IgD-negative memory B cell (primary cell): ENCODE measurements around the gene CRADD. TPM values are rescaled to one million over a fixed set of nuclear protein-coding genes. Genes with fewer than 3 reads are reported as not detected.
"Not testable (repeated sequence)": the region's sequence is repeated elsewhere in the genome, so short reads cannot be mapped to it uniquely, and the experiment has no call there.

ENCODE experiments used
- H3K27ac Mint-ChIP-seq, 3 donors: one replicate each; pipeline ENCODE4 v1.8.0; 2020 to 2022; ENCODE audit warnings: mild to moderate bottlenecking in 3 of 3, mixed read lengths in 3 of 3, moderate library complexity in 1 of 3
- H3K27me3 Mint-ChIP-seq: one replicate; pipeline ENCODE4 v1.8.0; 2021; ENCODE audit warnings: mixed read lengths
- H3K36me3 Mint-ChIP-seq: one replicate; pipeline ENCODE4 v1.8.0; 2020; ENCODE audit warnings: mild to moderate bottlenecking, mixed read lengths
- H3K4me1 Mint-ChIP-seq, 3 donors: one replicate each; pipeline ENCODE4 v1.8.0; 2020 to 2022; ENCODE audit warnings: mixed read lengths in 3 of 3, mild to moderate bottlenecking in 1 of 3
- H3K4me3 Mint-ChIP-seq, 4 donors: one replicate each; pipeline ENCODE4 v1.8.0; 2020 to 2022; ENCODE audit warnings: mild to moderate bottlenecking in 4 of 4, mixed read lengths in 4 of 4, moderate library complexity in 3 of 4
- H3K9me3 Mint-ChIP-seq, 3 donors: one replicate each; pipeline ENCODE4 v1.8.0; 2020 to 2021; ENCODE audit warnings: mixed read lengths in 3 of 3, mild to moderate bottlenecking in 1 of 3
- polyA plus RNA-seq: library from polyadenylated mRNA; unstranded; fragments of 300-500 nt; fragmentation: Illumina TruSeq; gene quantifications from one replicate; pipeline ENCODE4 v1.2.3, GENCODE V29; 2021

The CRADD gene
- polyA plus RNA-seq, 1 donor from 2014 or later: 9.4 TPM

DNA sequence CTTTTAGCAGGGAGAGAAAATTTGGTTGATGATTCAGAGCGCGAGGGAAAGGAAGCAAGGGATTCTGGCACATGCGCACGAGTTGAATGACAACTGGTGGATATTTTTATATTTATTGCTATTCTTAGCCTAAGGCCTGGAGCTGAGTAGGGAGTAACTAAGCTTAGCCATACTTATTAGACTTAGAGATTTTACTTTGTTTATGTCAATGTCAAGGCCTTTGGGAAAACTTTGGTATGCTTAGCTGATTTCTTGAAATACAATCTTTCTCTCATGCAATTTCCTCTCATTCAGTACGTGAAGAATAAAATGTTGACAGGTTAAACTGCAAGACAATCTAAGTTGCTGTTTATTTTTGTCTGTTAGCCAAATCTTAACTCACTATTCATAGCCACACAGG lies 101.1 kb downstream of the CRADD start:
- Mint-ChIP-seq H3K9me3 (peaks cover 0 to 3% (median 0%) of the 10 kb centered on the region in 3 donors), H3K4me1 (peaks cover 0 to 1% (median under 1%) of the 10 kb centered on the region in 3 donors), H3K27ac (no peak overlapping the region), H3K27me3 (no peaks in the 10 kb centered on the region), H3K4me3 (no peak overlapping the region), H3K36me3 (peaks cover 16% of the 10 kb centered on the region)

DNA sequence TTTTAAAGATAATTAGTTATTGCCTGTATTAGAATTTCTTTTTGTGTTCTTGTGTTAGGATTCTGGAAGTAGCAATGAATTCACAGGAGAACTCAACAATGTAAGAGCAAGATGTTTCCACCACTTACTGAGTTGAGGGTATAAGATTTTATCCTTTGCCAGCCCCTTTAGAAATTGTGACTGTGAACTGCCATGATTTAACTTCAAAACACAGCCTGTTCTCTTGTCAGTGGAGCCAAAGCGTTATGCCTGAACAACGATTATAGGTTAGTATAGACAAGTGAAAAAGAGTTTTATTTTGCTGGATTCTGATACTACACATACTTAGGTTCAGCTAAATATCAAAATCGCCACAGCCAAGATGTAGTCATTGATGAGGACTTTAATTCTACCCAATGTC lies 101.6 kb downstream of the CRADD start:
- no peaks in the 10 kb centered on the region for H3K27me3 Mint-ChIP-seq
- H3K4me3 Mint-ChIP-seq: no peak overlapping the region
- peaks cover 0 to 1% (median 1%) of the 10 kb centered on the region in 3 donors for H3K4me1 Mint-ChIP-seq
- no peak overlapping the region for H3K27ac Mint-ChIP-seq
- H3K9me3 Mint-ChIP-seq: peaks cover 0 to 3% (median 0%) of the 10 kb centered on the region in 3 donors
- peaks cover 16% of the 10 kb centered on the region for H3K36me3 Mint-ChIP-seq

DNA sequence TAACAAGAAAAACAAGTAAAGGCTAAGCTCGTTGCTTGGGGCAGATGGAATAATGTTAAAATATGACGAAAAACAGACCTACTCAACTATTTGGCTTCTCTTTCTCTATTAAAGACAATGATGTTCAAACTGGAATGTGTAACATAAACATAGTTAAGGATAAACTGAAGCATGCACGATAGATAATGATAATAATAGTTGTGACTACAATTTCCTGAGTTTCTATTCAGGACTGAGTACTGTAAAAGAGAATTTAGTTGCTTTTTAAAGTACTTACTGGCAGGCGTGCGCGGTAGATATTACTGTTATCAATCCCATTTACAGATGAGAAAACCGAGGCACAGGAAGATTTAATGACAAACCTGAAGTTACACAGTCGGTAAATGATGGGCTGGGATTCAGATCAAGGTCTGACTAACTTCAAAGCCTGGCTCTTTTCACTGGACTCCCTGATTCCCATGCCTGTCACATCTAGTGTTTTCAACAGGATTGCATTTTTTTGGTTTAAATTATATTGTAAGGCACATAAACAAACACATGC lies 103.0 kb downstream of the CRADD start:
- Mint-ChIP-seq H3K27ac (no peak overlapping the region), H3K4me3 (no peak overlapping the region), H3K27me3 (no peaks in the 10 kb centered on the region), H3K9me3 (peaks cover 0 to 3% (median 0%) of the 10 kb centered on the region in 3 donors), H3K4me1 (peaks cover 0 to 4% (median 1%) of the 10 kb centered on the region in 3 donors), H3K36me3 (peaks cover 16% of the 10 kb centered on the region)

DNA sequence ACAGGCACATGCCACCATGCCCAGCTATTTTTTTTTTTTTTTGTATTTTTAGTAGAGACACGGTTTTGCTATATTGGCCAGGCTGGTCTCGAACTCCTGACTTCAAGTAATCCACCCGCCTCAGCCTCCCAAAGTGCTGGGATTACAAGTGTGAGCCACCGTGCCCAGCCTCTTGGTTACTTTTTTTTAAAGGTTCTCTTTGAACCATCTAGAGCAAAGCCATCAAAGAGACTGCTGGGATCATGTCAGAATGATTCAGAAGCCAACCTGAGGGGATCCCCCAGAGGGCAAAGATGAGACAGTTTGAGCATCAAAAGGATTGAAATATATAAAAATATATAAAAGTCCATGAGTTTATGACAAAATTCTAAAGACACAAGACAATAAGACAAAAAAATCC lies 103.7 kb downstream of the CRADD start:
- H3K4me3 Mint-ChIP-seq, H3K27me3 Mint-ChIP-seq, H3K4me1 Mint-ChIP-seq, H3K9me3 Mint-ChIP-seq, H3K27ac Mint-ChIP-seq: not testable (repeated sequence)
- peaks cover 16% of the 10 kb centered on the region for H3K36me3 Mint-ChIP-seq

DNA sequence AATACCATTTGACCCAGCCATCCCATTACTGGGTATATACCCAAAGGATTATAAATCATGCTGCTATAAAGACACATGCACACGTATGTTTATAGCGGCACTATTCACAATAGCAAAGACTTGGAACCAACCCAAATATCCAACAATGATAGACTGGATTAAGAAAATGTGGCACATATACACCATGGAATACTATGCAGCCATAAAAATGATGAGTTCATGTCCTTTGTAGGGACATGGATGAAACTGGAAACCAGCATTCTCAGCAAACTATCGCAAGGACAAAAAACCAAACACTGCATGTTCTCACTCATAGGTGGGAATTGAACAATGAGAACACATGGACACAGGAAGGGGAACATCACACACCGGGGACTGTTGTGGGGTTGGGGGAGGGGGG lies 104.8 kb downstream of the CRADD start:
- not testable (repeated sequence) for H3K4me3 Mint-ChIP-seq, H3K4me1 Mint-ChIP-seq, H3K9me3 Mint-ChIP-seq, H3K27me3 Mint-ChIP-seq, H3K27ac Mint-ChIP-seq
- peaks cover 15% of the 10 kb centered on the region for H3K36me3 Mint-ChIP-seq

DNA sequence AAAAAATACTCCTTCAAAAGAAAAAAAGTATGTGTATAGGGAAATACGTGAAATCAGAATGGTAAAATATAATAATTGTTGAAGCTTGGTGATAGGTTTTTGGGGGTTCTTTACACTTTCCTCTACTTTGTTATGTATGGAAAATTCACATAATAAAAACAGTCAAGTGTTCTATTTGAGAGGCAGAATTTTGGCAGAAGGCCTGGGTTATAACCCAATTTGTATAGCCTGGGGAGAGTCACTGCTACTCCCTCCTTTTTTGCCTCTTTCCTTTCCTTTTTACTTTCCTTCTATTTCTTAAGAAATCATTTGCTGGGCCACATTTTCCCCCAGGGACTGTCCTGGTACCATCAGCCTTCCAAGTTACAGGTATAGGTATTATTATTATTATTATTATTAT lies 105.7 kb downstream of the CRADD start:
- peaks cover 9% of the 10 kb centered on the region for H3K36me3 Mint-ChIP-seq
- no peak overlapping the region for H3K27ac Mint-ChIP-seq
- H3K9me3 Mint-ChIP-seq: peaks cover 0 to 3% (median under 1%) of the 10 kb centered on the region in 3 donors
- H3K27me3 Mint-ChIP-seq: no peaks in the 10 kb centered on the region
- no peak overlapping the region for H3K4me3 Mint-ChIP-seq
- peaks cover 0 to 4% (median 1%) of the 10 kb centered on the region in 3 donors for H3K4me1 Mint-ChIP-seq

DNA sequence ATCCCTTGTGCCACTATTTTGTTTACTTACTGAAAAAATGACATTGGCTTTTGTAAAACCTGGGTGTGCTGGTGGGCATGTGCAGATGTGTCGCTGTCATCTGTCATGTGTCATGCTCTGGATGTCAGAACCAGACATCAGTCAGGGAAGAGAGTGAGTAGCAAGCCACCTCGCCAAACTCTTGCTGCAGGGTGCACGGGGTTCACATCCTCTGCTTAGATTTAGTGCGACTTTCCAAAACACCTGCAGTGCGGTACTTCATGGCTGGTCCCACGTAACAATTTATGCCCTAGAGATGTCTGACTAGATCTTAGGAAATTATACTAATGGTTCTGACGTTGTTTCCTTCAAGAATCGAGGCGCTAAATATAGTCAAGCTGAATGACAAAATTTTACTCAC lies 106.7 kb downstream of the CRADD start:
- Mint-ChIP-seq H3K27ac (no peak overlapping the region), H3K9me3 (peaks cover 0 to 3% (median 3%) of the 10 kb centered on the region in 3 donors), H3K4me3 (no peak overlapping the region), H3K4me1 (peaks cover 0 to 4% (median 1%) of the 10 kb centered on the region in 3 donors), H3K27me3 (no peaks in the 10 kb centered on the region), H3K36me3 (peaks cover 11% of the 10 kb centered on the region)

DNA sequence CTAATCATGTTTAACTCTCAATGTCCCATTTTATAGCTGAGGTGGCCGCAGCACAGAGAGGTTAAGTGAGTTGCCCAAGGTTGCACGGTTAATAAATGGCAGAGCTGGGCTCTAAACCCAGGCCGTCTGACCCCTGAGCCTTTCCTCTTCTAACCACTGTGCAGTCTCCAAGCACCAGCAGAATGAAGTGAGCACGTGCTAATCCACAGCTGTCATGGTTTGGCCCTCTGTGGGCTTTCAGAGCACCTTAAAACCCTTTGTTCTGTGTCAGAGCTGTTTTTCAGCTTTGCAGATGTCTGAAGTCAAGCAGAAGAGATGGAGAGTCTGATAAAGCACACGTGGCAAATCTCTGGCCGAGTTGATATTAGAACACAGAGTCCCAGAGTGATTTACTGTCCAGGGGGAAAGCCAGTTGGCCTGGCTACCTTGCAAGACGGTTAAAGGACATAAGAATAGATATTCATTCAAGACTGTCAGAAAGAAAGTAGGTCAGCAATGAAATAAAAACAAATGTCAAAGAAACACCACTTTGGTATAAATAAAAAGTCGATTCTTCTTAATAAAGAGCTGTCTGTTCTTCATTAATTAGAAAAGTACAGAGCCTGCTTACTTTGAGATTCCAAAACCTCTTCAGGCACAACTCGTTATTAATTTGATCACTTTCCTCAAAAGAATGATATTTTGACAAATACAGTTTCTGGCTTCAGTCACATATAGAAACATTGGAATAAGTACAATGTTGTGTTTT lies 107.3 kb downstream of the CRADD start:
- H3K4me3 Mint-ChIP-seq: peak overlapping the region in 1 of 4 donors; percentile 32
- H3K9me3 Mint-ChIP-seq: peaks cover 0 to 3% (median 3%) of the 10 kb centered on the region in 3 donors
- peaks cover 10% of the 10 kb centered on the region for H3K36me3 Mint-ChIP-seq
- H3K27me3 Mint-ChIP-seq: no peaks in the 10 kb centered on the region
- H3K4me1 Mint-ChIP-seq: peaks cover 0 to 4% (median 1%) of the 10 kb centered on the region in 3 donors
- peak overlapping the region in 1 of 3 donors; percentile 49 for H3K27ac Mint-ChIP-seq

DNA sequence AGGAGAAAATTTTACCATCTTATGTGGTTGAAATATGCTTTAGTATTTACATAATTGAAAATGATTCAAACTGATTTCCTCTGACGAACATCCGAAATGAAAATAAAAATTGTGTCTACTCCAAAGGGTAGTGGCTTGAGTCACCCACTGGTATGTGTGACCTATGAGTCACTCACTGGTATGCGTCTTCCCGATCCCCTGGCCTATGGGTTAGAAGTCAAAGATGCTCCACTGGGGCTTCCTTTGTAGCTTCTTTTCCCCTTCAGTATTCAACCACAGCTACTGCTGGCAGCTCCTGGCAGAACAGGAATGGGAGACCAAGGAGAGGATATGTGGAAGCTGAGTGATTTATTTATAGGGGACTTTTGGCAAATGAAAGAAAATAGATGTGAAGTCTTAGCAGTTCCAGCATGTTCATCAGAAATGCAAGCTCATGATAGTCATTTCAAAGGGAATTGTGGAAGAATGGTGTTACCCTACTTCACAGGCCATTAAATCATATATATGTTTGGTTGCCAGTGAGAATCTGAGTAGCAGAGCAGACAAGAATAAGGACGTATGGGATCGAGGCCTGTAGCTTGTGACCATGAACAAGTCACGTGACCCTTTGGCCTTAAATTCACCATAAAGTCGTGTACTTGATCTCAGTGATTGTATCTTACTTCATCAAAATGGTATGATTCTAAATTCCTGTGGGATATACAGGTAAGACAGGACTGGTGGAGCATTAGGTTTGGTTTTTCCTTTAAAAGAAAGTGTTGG lies 108.3 kb downstream of the CRADD start:
- H3K9me3 Mint-ChIP-seq: peaks cover 0 to 3% (median 3%) of the 10 kb centered on the region in 3 donors
- peaks cover 7% of the 10 kb centered on the region for H3K36me3 Mint-ChIP-seq
- peak overlapping the region in 1 of 4 donors; percentile 29 for H3K4me3 Mint-ChIP-seq
- H3K4me1 Mint-ChIP-seq: peaks cover 0 to 4% (median 1%) of the 10 kb centered on the region in 3 donors
- no peaks in the 10 kb centered on the region for H3K27me3 Mint-ChIP-seq
- H3K27ac Mint-ChIP-seq: no peak overlapping the region

DNA sequence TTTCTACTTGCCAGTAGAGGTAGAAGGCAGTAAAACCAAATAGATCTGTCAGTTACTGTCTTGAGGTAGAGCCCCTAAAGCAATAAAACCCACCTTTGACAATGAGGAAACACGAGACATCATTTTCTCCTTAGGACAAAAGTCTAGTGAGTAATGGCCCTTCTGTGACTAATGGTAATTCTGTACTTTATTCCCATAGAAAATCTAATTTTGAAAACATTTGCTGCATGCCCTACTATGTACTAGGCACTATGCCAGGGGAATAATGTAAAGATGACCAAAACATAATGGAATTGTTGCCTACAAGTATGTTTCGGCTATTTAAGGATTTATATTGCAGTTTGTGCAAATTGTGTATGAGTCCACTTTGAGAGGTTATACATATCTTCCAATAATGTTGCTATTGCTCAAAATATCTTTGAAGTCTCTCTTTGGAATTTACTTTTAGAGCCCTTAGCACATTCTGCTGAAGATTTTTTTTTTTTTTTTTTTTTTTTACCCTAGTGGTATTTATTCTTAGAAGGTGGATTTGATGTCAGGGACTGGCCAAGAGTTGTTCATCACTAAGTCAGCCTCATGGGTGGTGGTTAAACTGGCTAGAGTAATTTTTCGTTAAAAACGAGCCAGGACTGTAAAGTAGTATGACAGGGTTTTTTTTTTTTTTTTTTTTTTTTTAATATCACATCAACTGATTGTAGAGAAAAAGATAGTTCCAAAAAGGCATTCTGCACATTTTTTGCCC lies 109.7 kb downstream of the CRADD start:
- peaks cover 2% of the 10 kb centered on the region for H3K36me3 Mint-ChIP-seq
- H3K4me1 Mint-ChIP-seq: peaks cover 0 to 4% (median 0%) of the 10 kb centered on the region in 3 donors
- no peak overlapping the region for H3K27ac Mint-ChIP-seq
- no peaks in the 10 kb centered on the region for H3K27me3 Mint-ChIP-seq
- H3K9me3 Mint-ChIP-seq: peaks cover 0 to 3% (median 0%) of the 10 kb centered on the region in 3 donors
- H3K4me3 Mint-ChIP-seq: no peak overlapping the region

DNA sequence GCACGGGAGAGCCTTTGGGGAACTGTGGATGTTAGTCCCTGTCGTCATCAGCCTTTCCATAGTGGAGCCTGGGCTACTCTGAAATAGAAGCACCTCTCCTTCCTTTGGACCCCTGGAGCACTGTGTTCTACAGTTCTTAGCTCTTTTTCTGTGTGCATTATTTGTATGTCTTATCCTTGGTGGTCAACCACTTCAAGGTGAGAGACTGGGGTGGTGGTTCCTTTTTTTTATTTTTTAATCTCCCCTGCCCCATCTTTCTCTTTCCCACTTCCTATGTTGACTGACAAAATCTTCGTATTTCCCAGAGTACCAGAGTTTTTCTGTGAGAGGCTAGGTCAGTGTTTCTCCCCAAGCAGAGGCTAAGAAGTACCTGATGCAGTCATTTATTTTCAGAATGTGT lies 111.7 kb downstream of the CRADD start:
- Mint-ChIP-seq H3K27ac (no peak overlapping the region), H3K9me3 (peaks cover 0 to 3% (median 0%) of the 10 kb centered on the region in 3 donors), H3K36me3 (peaks cover 2% of the 10 kb centered on the region), H3K4me3 (no peak overlapping the region), H3K27me3 (no peaks in the 10 kb centered on the region), H3K4me1 (peaks cover 0 to 2% (median 0%) of the 10 kb centered on the region in 3 donors)

DNA sequence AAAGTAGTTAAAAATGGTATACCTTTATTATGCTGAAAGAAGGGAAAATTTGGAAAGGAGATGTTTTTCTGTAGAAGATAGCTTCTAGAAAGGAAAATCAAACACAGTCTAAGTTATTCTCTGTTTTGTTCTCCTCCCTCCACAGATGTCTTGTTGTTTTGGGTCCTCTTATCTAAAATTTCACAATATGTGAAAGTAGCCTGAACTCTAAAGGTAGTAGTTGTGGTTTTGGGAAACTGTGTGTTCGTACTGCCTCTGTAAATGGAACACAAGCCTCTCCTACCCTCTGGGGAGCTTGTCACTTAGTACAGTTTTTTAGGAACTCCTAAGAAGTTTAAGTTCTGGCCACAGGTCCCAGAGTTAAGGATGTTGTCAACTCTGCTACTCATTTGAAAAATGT lies 112.6 kb downstream of the CRADD start:
- H3K9me3 Mint-ChIP-seq: peaks cover 0 to 3% (median 0%) of the 10 kb centered on the region in 3 donors
- H3K27me3 Mint-ChIP-seq: no peaks in the 10 kb centered on the region
- H3K4me3 Mint-ChIP-seq: no peak overlapping the region
- no peaks in the 10 kb centered on the region for H3K4me1 Mint-ChIP-seq
- peak overlapping the region in 1 of 3 donors; percentile 20 for H3K27ac Mint-ChIP-seq
- peaks cover 2% of the 10 kb centered on the region for H3K36me3 Mint-ChIP-seq

DNA sequence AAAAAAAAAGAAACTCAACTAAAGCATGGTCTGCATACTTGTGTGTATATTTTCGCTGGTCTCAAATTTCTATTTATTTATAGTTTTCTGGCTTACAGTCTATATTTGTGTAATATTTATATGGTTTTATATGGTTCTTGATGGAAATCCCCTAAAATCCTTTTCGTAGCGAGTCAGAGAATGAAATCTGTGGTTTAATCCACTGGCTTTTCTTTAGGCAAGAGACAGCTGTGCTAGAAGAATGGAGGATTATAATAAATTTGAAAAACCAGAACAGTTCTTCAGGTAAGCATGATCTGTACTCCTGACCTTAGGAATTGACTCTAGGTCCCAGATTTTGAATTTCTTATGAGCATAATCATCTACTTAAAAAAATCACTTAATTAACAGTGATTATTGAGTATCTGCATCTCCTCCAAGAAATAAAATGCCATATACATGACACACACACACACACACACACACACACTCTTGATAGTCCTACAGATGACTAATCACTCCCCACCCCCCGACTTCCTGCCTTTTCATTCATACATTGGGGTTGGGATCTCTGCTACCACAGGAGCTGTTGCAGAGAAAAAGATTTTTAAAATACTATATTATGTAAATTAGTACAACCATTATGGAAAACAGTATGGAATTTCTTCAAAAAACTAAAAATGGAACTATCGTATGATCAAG lies 113.4 kb downstream of the CRADD start:
- Mint-ChIP-seq H3K9me3 (peaks cover 0 to 3% (median 0%) of the 10 kb centered on the region in 3 donors), H3K4me3 (no peak overlapping the region)

DNA sequence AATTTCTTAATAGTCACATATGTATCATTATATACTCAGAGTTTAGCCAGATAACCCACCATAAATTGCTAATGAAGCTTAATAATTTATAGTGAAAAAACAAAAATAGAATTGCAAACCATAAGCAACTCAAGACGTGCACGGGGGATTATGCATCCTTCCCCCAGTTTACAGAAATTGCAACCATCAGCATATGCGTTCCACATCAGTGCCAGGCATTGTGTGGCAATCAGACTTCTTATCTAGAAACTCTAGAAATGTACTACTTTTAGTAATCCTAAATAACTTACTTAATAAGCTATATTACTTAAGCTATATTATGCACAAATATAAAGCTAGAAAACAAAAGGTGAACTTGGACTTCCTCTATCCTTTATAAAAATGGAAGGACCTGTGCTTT lies 115.8 kb downstream of the CRADD start:
- peaks cover 3% of the 10 kb centered on the region for H3K36me3 Mint-ChIP-seq
- peaks cover 0 to under 1% (median 0%) of the 10 kb centered on the region in 3 donors for H3K9me3 Mint-ChIP-seq
- H3K4me3 Mint-ChIP-seq: no peak overlapping the region
- H3K27ac Mint-ChIP-seq: no peak overlapping the region
- H3K4me1 Mint-ChIP-seq: peaks cover 0 to 2% (median 0%) of the 10 kb centered on the region in 3 donors
- no peaks in the 10 kb centered on the region for H3K27me3 Mint-ChIP-seq

More for the DNA sequence above, 113.4 kb downstream of the CRADD start:
- Mint-ChIP-seq H3K27me3 (no peaks in the 10 kb centered on the region), H3K27ac (no peak overlapping the region), H3K4me1 (no peaks in the 10 kb centered on the region), H3K36me3 (peaks cover 2% of the 10 kb centered on the region)
